GM21447 (cell line): ENCODE measurements around the gene EXOC4.

ENCODE experiments used
- ATAC-seq: cut with Tn5 transposase; IDR thresholded peaks from one replicate; pipeline ENCODE4 v1.9.1; 2021; ENCODE audit not compliant: unreplicated experiment

EXOC4 gene

GRCh38 chr7:133696056-133696455, 443.2 kb downstream of the EXOC4 start:
- no peak for ATAC-seq

- no peak for ATAC-seq
Measured at GRCh38 chr7:133697585-133697984, 444.7 kb downstream of the EXOC4 start.

GRCh38 chr7:133698127-133698526, 445.2 kb downstream of the EXOC4 start:
- ATAC-seq: no peak

GRCh38 chr7:133699386-133699785, 446.5 kb downstream of the EXOC4 start:
- no peak for ATAC-seq

- ATAC-seq: no peak
Measured at GRCh38 chr7:133702078-133702477, 449.2 kb downstream of the EXOC4 start.

- ATAC-seq: no peak
Measured at GRCh38 chr7:133702960-133703359, 450.1 kb downstream of the EXOC4 start.

GRCh38 chr7:133703547-133703946, 450.7 kb downstream of the EXOC4 start:
- no peak for ATAC-seq

- no peak for ATAC-seq
Measured at GRCh38 chr7:133704453-133704852, 451.6 kb downstream of the EXOC4 start.

- ATAC-seq: no peak
Measured at GRCh38 chr7:133705596-133705995, 452.7 kb downstream of the EXOC4 start.

- ATAC-seq: no peak
Measured at GRCh38 chr7:133706016-133706415, 453.1 kb downstream of the EXOC4 start.

- no peak for ATAC-seq
Measured at GRCh38 chr7:133709036-133709880, 456.4 kb downstream of the EXOC4 start.

GRCh38 chr7:133712544-133712943, 459.7 kb downstream of the EXOC4 start:
- ATAC-seq: no peak

- no peak for ATAC-seq
Measured at GRCh38 chr7:133714654-133715053, 461.8 kb downstream of the EXOC4 start.

- no peak for ATAC-seq
Measured at GRCh38 chr7:133718131-133718530, 465.3 kb downstream of the EXOC4 start.

- ATAC-seq: no peak
Measured at GRCh38 chr7:133723044-133723443, 470.2 kb downstream of the EXOC4 start.

- ATAC-seq: no peak
Measured at GRCh38 chr7:133724148-133724547, 471.3 kb downstream of the EXOC4 start.

GRCh38 chr7:133724694-133725093, 471.8 kb downstream of the EXOC4 start:
- ATAC-seq: no peak

GRCh38 chr7:133727476-133728214, 474.8 kb downstream of the EXOC4 start:
- ATAC-seq: no peak

GRCh38 chr7:133730360-133730759, 477.5 kb downstream of the EXOC4 start:
- no peak for ATAC-seq

- ATAC-seq: no peak
Measured at GRCh38 chr7:133733401-133733800, 480.5 kb downstream of the EXOC4 start.

- no peak for ATAC-seq
Measured at GRCh38 chr7:133735222-133735621, 482.3 kb downstream of the EXOC4 start.

GRCh38 chr7:133739817-133740216, 486.9 kb downstream of the EXOC4 start:
- no peak for ATAC-seq
